Liver (tissue), 9 donors: ENCODE measurements around the gene MCM10. TPM values are rescaled to one million over a fixed set of nuclear protein-coding genes. Genes with fewer than 3 reads are reported as not detected.

Experiments
- DNase-seq: peaks from one replicate; pipeline ENCODE4 v3.0.0-alpha.2; 2017; ENCODE audit warnings: low spot score
- H3K27ac ChIP-seq, 2 donors: one replicate each; pipeline ENCODE4 v1.7.0; 2013; ENCODE audit warnings: inconsistent platforms in 2 of 2, low read length in 2 of 2, control low read depth in 1 of 2, low read depth in 1 of 2, mild to moderate bottlenecking in 1 of 2
- H3K27me3 ChIP-seq, 4 donors: one replicate each; pipeline versions ENCODE4 v1.6.1 to v1.7.0; 2013; ENCODE audit warnings: low read length in 3 of 4, inconsistent platforms in 1 of 4, mild to moderate bottlenecking in 1 of 4, moderate library complexity in 1 of 4; ENCODE audit not compliant: control insufficient read depth in 4 of 4, insufficient read depth in 4 of 4
- H3K36me3 ChIP-seq, 4 donors: one replicate each; pipeline versions ENCODE4 v1.6.1 to v1.7.0; 2013; ENCODE audit warnings: low read length in 3 of 4, mild to moderate bottlenecking in 3 of 4, low read depth in 1 of 4, moderate library complexity in 1 of 4; ENCODE audit not compliant: control insufficient read depth in 4 of 4, insufficient read depth in 3 of 4
- H3K4me1 ChIP-seq, 4 donors: one replicate each; pipeline versions ENCODE4 v1.6.1 to v1.7.0; 2013; ENCODE audit warnings: low read length in 3 of 4, mild to moderate bottlenecking in 3 of 4, moderate library complexity in 1 of 4; ENCODE audit not compliant: control insufficient read depth in 4 of 4, insufficient read depth in 4 of 4
- H3K4me3 ChIP-seq, 3 donors: one replicate each; pipeline versions ENCODE4 v1.6.1 to v1.7.0; 2013; ENCODE audit warnings: low read length in 3 of 3, control low read depth in 1 of 3, low read depth in 1 of 3, mild to moderate bottlenecking in 1 of 3
- H3K9ac ChIP-seq, 2 donors: one replicate each; pipeline ENCODE4 v1.7.0; 2013; ENCODE audit warnings: low read length in 2 of 2, mild to moderate bottlenecking in 2 of 2, moderate library complexity in 2 of 2, control low read depth in 1 of 2, low read depth in 1 of 2
- H3K9me3 ChIP-seq, 4 donors: one replicate each; pipeline versions ENCODE4 v1.6.1 to v1.7.0; 2013; ENCODE audit warnings: low read length in 3 of 4; ENCODE audit not compliant: control insufficient read depth in 4 of 4
- EGR1 ChIP-seq, 2 donors: IDR thresholded peaks; 2 replicates each; pipeline ENCODE4 v1.6.1; 2016 to 2018; ENCODE audit warnings: antibody characterized with exemption in 2 of 2, low read depth in 2 of 2
- FOXA2 ChIP-seq: IDR thresholded peaks from 2 replicates; pipeline ENCODE4 v1.6.1; 2016; ENCODE audit warnings: antibody characterized with exemption
- GABPA ChIP-seq, 2 donors: IDR thresholded peaks in 1 of 2; conservative IDR thresholded peaks in 1 of 2; 2 replicates each; pipeline ENCODE4 v1.6.1; 2016; ENCODE audit warnings: antibody characterized with exemption in 2 of 2, mild to moderate bottlenecking in 1 of 2, moderate library complexity in 1 of 2
- HNF4A ChIP-seq, 2 donors: conservative IDR thresholded peaks; 2 replicates each; pipeline ENCODE4 v1.6.1; 2016; ENCODE audit warnings: antibody characterized with exemption in 2 of 2, mild to moderate bottlenecking in 2 of 2
- HNF4G ChIP-seq: IDR thresholded peaks from 2 replicates; pipeline ENCODE4 v1.6.1; 2016; ENCODE audit warnings: antibody characterized with exemption
- JUND ChIP-seq, 2 donors: IDR thresholded peaks; 2 replicates each; pipeline ENCODE4 v1.6.1; 2016; ENCODE audit warnings: antibody characterized with exemption in 2 of 2
- MAX ChIP-seq: IDR thresholded peaks from 2 replicates; pipeline ENCODE4 v1.6.1; 2016; ENCODE audit warnings: antibody characterized with exemption
- RAD21 ChIP-seq, 2 donors: IDR thresholded peaks; 2 replicates each; pipeline ENCODE4 v1.6.1; 2016; ENCODE audit warnings: antibody characterized with exemption in 2 of 2, mild to moderate bottlenecking in 2 of 2
- REST ChIP-seq: IDR thresholded peaks from 2 replicates; pipeline ENCODE4 v1.6.1; 2016; ENCODE audit warnings: antibody characterized with exemption, mild to moderate bottlenecking
- RXRA ChIP-seq, 2 donors: IDR thresholded peaks; 2 replicates each; pipeline ENCODE4 v1.6.1; 2017 to 2018; ENCODE audit warnings: antibody characterized with exemption in 2 of 2, mild to moderate bottlenecking in 1 of 2
- SP1 ChIP-seq: IDR thresholded peaks from 2 replicates; pipeline ENCODE4 v1.6.1; 2018; ENCODE audit warnings: antibody characterized with exemption, mild to moderate bottlenecking
- YY1 ChIP-seq: IDR thresholded peaks from 2 replicates; pipeline ENCODE4 v1.6.1; 2016; ENCODE audit warnings: antibody characterized with exemption, mild to moderate bottlenecking
- WGBS: extraction: QIAGEN DNeasy Blood & Tissue Kit; methylation state at CpG from one replicate; pipeline ENCODE4 v1.1.7; 2013; 5-methylcytosine and 5-hydroxymethylcytosine counted together
- polyA plus RNA-seq, 2 donors: library from polyadenylated mRNA; stranded (reverse) in 1 of 2; unstranded in 1 of 2; fragments of 200-250 nt in 1 of 2; fragments of >200 nt in 1 of 2; fragmentation: Nextera tagmentation in 1 of 2; extraction: Ambion mirVana in 1 of 2; gene quantifications; one replicate each; pipeline versions ENCODE4 v1.2.1 to v1.2.3, GENCODE V29; 2013 to 2015
- total RNA-seq, 2 donors: library from RNA; depleted of rRNA; stranded (reverse); fragments of >200 nt; gene quantifications; one replicate each; pipeline ENCODE4 v1.2.3, GENCODE V29; 2014
- TF ChIP-seq, protein P1 (sequence below): IDR thresholded peaks from 2 replicates; pipeline ENCODE4 v1.6.1; 2016; ENCODE audit warnings: antibody characterized with exemption
- TF ChIP-seq, protein P2 (sequence below): fragments of 150-350 bp; IDR thresholded peaks from 2 replicates; pipeline ENCODE4 v1.5.1; 2017; ENCODE audit warnings: improper control_type of control experiment, low read depth, low read length; ENCODE audit not compliant: missing input control
- donor health status: healthy.
- donor health status: healthy.
- donor health status: healthy.
- donor health status: healthy.
- donor health status: healthy.

The MCM10 gene
- total and polyA plus RNA-seq, 4 donors, result under 0.01 to 10.0 (median 0.34) TPM

- 94% methylated on average over 5 of the region's 5 CpGs for WGBS
- Histone ChIP-seq H3K9ac (no peak overlapping the region), H3K9me3 (no peaks in the 10 kb centered on the region), H3K27ac (no peak overlapping the region), H3K4me3 (no peak overlapping the region), H3K36me3 (no peaks in the 10 kb centered on the region), H3K27me3 (no peaks in the 10 kb centered on the region), H3K4me1 (no peaks in the 10 kb centered on the region)
- DNase-seq, result no peak
- no peak for TF ChIP-seq HNF4A (conservative IDR thresholded peaks at IDR 0.05)
- no peak for TF ChIP-seq RXRA (IDR thresholded peaks at IDR 0.05)
- no peak for TF ChIP-seq SP1
- TF ChIP-seq REST, result no peak
- TF ChIP-seq HNF4G, result no peak
- TF ChIP-seq JUND (IDR thresholded peaks at IDR 0.05), result no peak
Observed at GRCh38 chr10:13227031-13227430, 65.7 kb downstream of the MCM10 start.

DNA sequence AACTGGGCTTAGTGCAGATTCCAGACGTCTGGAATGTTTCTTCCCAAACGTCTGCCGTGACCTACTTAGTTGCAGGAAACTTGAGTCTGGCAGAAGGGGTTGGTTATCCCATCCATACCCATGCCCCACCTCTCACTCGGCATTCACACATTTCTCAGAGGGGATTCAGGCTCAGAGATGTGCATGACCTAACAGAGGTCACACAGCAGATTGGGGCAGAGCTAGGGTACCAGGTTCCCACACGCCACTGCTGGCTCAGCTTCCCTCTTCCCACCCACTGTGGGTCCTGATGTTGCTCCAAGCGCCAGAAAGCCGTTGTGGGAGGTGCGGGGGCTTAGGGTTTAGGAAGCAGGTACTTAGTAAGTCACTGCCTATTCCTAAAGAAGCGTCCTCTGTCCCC lies 69.8 kb downstream of the MCM10 start:
- no peaks in the 10 kb centered on the region for H3K27me3 ChIP-seq
- no peak for TF ChIP-seq RXRA (IDR thresholded peaks at IDR 0.05)
- 82% methylated on average over 9 of the region's 9 CpGs for WGBS
- H3K27ac ChIP-seq, result no peak overlapping the region
- H3K9me3 ChIP-seq, result no peaks in the 10 kb centered on the region
- H3K36me3 ChIP-seq, result no peaks in the 10 kb centered on the region
- no peaks in the 10 kb centered on the region for H3K4me1 ChIP-seq
- H3K9ac ChIP-seq, result no peak overlapping the region
- no peak overlapping the region for H3K4me3 ChIP-seq
- DNase-seq, result no peak

DNA sequence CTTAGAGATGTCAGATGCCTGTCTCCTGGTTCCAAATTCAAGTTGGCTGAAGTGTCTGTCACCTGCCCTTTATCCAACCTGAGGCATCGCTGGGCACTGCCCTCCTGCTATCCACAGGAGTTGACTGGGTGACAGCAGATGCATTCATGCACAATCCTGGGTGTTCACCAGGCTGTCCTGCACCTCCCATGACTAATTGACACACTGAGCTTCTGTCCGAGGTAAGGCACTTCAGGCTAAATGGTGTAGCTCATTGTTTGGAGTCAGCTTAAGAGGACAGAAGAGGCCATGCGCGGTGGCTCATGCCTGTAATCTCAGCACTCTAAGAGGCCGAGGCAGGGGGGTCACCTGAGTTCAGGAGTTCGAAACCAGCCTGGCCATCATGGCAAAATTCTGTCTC lies 70.5 kb downstream of the MCM10 start:
- 90% methylated on average over 6 of the region's 6 CpGs for WGBS
- Histone ChIP-seq H3K9me3 (no peaks in the 10 kb centered on the region), H3K4me1 (no peaks in the 10 kb centered on the region), H3K27me3 (no peaks in the 10 kb centered on the region), H3K27ac (no peak overlapping the region), H3K9ac (no peak overlapping the region), H3K36me3 (no peaks in the 10 kb centered on the region), H3K4me3 (no peak overlapping the region)
- TF ChIP-seq HNF4G, result no peak
- TF ChIP-seq JUND (IDR thresholded peaks at IDR 0.05), result no peak
- TF ChIP-seq FOXA2, result no peak
- DNase-seq, result no peak

DNA sequence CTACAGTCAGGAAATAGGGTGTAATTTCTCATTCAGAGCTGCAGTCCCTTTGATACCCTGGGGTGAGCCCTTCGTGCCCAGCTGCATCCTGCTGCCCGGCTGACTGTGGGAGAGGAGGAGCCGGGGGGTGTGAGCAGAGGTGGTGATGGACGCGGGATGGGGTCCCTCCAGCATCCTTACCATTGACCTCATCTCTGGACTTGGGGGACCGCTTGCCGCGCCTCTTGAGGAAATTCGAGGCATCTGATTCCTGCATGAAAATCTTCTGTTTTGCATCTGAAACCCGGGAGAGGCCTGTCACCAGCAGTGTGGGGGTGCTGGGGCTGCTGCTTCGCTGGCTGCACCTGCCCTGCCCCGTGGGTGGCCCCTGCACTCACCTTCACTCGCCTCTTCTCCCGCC lies 72.0 kb downstream of the MCM10 start:
- no peak overlapping the region for H3K27ac ChIP-seq
- WGBS, result 69% methylated on average over 14 of the region's 14 CpGs
- no peak for DNase-seq
- TF ChIP-seq JUND (IDR thresholded peaks at IDR 0.05), result no peak
- TF ChIP-seq, protein P1, sequence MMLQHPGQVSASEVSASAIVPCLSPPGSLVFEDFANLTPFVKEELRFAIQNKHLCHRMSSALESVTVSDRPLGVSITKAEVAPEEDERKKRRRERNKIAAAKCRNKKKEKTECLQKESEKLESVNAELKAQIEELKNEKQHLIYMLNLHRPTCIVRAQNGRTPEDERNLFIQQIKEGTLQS, result no peak
- no peak for TF ChIP-seq GABPA (IDR thresholded peaks at IDR 0.05 in 1 of 2, conservative IDR thresholded peaks at IDR 0.05 in 1 of 2)
- TF ChIP-seq, protein P2, sequence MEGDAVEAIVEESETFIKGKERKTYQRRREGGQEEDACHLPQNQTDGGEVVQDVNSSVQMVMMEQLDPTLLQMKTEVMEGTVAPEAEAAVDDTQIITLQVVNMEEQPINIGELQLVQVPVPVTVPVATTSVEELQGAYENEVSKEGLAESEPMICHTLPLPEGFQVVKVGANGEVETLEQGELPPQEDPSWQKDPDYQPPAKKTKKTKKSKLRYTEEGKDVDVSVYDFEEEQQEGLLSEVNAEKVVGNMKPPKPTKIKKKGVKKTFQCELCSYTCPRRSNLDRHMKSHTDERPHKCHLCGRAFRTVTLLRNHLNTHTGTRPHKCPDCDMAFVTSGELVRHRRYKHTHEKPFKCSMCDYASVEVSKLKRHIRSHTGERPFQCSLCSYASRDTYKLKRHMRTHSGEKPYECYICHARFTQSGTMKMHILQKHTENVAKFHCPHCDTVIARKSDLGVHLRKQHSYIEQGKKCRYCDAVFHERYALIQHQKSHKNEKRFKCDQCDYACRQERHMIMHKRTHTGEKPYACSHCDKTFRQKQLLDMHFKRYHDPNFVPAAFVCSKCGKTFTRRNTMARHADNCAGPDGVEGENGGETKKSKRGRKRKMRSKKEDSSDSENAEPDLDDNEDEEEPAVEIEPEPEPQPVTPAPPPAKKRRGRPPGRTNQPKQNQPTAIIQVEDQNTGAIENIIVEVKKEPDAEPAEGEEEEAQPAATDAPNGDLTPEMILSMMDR, result no peak
- TF ChIP-seq RAD21 (IDR thresholded peaks at IDR 0.05), result no peak
- TF ChIP-seq YY1, result no peak
- TF ChIP-seq REST, result no peak
- TF ChIP-seq RXRA (IDR thresholded peaks at IDR 0.05), result no peak
- no peak for TF ChIP-seq EGR1 (IDR thresholded peaks at IDR 0.05; ENCODE audit: low read depth in 2 of 2)
- TF ChIP-seq MAX, result no peak
- TF ChIP-seq FOXA2, result no peak

More for the DNA sequence above, 72.0 kb downstream of the MCM10 start:
- no peaks in the 10 kb centered on the region for H3K27me3 ChIP-seq
- no peaks in the 10 kb centered on the region for H3K9me3 ChIP-seq
- H3K4me3 ChIP-seq, result no peak overlapping the region
- no peak overlapping the region for H3K9ac ChIP-seq
- no peaks in the 10 kb centered on the region for H3K4me1 ChIP-seq
- H3K36me3 ChIP-seq, result no peaks in the 10 kb centered on the region
